IMR-90 (cell line): Measurements from ENCODE around the gene DNM2.

Experiments used
- BHLHE40 ChIP-seq: fragments of 150-350 bp; IDR thresholded peaks from 2 replicates; pipeline ENCODE4 v1.6.1; 2016; ENCODE audit warnings: mild to moderate bottlenecking, low read depth, low read length
- CEBPB ChIP-seq: IDR thresholded peaks from 2 replicates; pipeline ENCODE4 v1.6.1; 2012; ENCODE audit warnings: low read depth, low read length, improper control_type of control experiment
- CHD1 ChIP-seq: IDR thresholded peaks from 2 replicates; pipeline ENCODE4 v1.6.1; 2012; ENCODE audit warnings: low read depth, low read length, improper control_type of control experiment
- FOS ChIP-seq: fragments of 150-350 bp; IDR thresholded peaks from 2 replicates; pipeline ENCODE4 v1.6.1; 2016; ENCODE audit warnings: low read depth, low read length
- MAFK ChIP-seq: IDR thresholded peaks from 2 replicates; pipeline ENCODE4 v1.6.1; 2012; ENCODE audit warnings: low read depth, low read length, improper control_type of control experiment
- MAZ ChIP-seq: IDR thresholded peaks from 2 replicates; pipeline ENCODE4 v1.6.1; 2012; ENCODE audit warnings: low read depth, mild to moderate bottlenecking, low read length, improper control_type of control experiment, moderate library complexity, borderline replicate concordance
- MXI1 ChIP-seq: IDR thresholded peaks from 2 replicates; pipeline ENCODE4 v1.6.1; 2012; ENCODE audit warnings: low read depth, mild to moderate bottlenecking, low read length, moderate library complexity, borderline replicate concordance
- NFE2L2 ChIP-seq: fragments of 150-350 bp; IDR thresholded peaks from 2 replicates; pipeline ENCODE4 v1.6.1; 2016; ENCODE audit warnings: low read depth, mild to moderate bottlenecking, low read length
- POLR2A ChIP-seq: IDR thresholded peaks from 2 replicates; pipeline ENCODE4 v1.6.1; 2012; ENCODE audit warnings: mild to moderate bottlenecking, low read depth, low read length
- RAD21 ChIP-seq: IDR thresholded peaks from 2 replicates; pipeline ENCODE4 v1.6.1; 2012; ENCODE audit warnings: low read length, improper control_type of control experiment
- RCOR1 ChIP-seq: IDR thresholded peaks from 2 replicates; pipeline ENCODE4 v1.6.1; 2012; ENCODE audit warnings: mild to moderate bottlenecking, low read length, improper control_type of control experiment; ENCODE audit not compliant: insufficient replicate concordance
- RFX5 ChIP-seq: IDR thresholded peaks from 2 replicates; pipeline ENCODE4 v1.8.0; 2012; ENCODE audit warnings: low read depth, mild to moderate bottlenecking, low read length, moderate library complexity
- TF ChIP-seq, protein P1 (sequence below): conservative IDR thresholded peaks from 2 replicates; pipeline ENCODE4 v1.5.1; 2012; ENCODE audit warnings: mild to moderate bottlenecking, low read depth, low read length, improper control_type of control experiment

DNA sequence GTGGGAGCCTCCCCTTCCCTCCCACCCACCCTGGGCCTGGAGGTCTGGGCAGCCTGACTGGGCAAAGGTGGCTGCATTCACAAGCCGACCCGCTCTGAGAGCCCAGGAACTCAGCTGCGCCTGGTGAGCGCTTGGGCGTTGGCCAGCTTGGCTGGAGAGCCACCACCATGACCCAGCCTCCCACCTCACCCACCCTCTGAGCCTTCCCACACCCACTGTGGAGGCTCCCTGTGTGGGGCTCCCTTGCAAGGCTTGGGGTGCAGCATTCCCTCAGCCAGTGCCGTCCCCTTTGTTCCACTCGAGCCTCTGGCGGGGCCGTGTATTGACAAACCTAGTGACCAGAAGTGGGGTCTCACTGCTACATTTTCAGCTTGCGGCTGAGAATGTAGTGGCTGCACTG is 31.7 kb upstream of the DNM2 start:
- TF ChIP-seq, protein P1, sequence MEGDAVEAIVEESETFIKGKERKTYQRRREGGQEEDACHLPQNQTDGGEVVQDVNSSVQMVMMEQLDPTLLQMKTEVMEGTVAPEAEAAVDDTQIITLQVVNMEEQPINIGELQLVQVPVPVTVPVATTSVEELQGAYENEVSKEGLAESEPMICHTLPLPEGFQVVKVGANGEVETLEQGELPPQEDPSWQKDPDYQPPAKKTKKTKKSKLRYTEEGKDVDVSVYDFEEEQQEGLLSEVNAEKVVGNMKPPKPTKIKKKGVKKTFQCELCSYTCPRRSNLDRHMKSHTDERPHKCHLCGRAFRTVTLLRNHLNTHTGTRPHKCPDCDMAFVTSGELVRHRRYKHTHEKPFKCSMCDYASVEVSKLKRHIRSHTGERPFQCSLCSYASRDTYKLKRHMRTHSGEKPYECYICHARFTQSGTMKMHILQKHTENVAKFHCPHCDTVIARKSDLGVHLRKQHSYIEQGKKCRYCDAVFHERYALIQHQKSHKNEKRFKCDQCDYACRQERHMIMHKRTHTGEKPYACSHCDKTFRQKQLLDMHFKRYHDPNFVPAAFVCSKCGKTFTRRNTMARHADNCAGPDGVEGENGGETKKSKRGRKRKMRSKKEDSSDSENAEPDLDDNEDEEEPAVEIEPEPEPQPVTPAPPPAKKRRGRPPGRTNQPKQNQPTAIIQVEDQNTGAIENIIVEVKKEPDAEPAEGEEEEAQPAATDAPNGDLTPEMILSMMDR, result no peak
- TF ChIP-seq FOS, result no peak
- TF ChIP-seq POLR2A, result no peak
- TF ChIP-seq BHLHE40, result no peak
- TF ChIP-seq RCOR1, result no peak
- TF ChIP-seq MAFK, result no peak
- no peak for TF ChIP-seq CEBPB
- TF ChIP-seq MXI1, result no peak
- TF ChIP-seq RFX5, result no peak
- no peak for TF ChIP-seq RAD21
- TF ChIP-seq MAZ, result no peak
- no peak for TF ChIP-seq CHD1
- no peak for TF ChIP-seq NFE2L2
